GM23338 (cell line): Measurements from ENCODE around the gene ENTPD3. TPM values are rescaled to one million over a fixed set of nuclear protein-coding genes. Genes with fewer than 3 reads are reported as not detected.

Source experiments
- ATAC-seq: fragments of 200-7000 bp; cut with Tn5 transposase; 3 replicates; pipeline ENCODE4 v1.9.1; 2020
- DNase-seq: peaks from one replicate; pipeline ENCODE4 v3.0.0-alpha.2; 2015; ENCODE audit warnings: low spot score
- H2AFZ ChIP-seq: fragments of 200-600 bp; sonication (generic); 2 replicates; pipeline ENCODE4 v1.8.0; 2016; ENCODE audit warnings: antibody characterized with exemption, mild to moderate bottlenecking, moderate library complexity
- H3F3A ChIP-seq: fragments of 200-600 bp; sonication (generic); replicated peaks from 2 replicates; pipeline ENCODE4 v1.8.0; 2017; ENCODE audit warnings: antibody characterized with exemption, mixed run types, low read depth
- H3K27ac ChIP-seq: fragments of 200-600 bp; sonication (generic); 2 replicates; pipeline ENCODE4 v1.6.1; 2016; ENCODE audit warnings: low read depth
- H3K27me3 ChIP-seq: fragments of 200-600 bp; sonication (generic); 2 replicates; pipeline ENCODE4 v1.8.0; 2016; ENCODE audit warnings: mild to moderate bottlenecking, mixed run types, moderate library complexity; ENCODE audit not compliant: insufficient read depth
- H3K36me3 ChIP-seq: fragments of 200-600 bp; sonication (generic); 2 replicates; pipeline ENCODE4 v1.8.0; 2016; ENCODE audit warnings: mild to moderate bottlenecking; ENCODE audit not compliant: insufficient read depth
- H3K4me1 ChIP-seq: fragments of 200-600 bp; sonication (generic); 2 replicates; pipeline ENCODE4 v1.8.0; 2016; ENCODE audit warnings: mild to moderate bottlenecking, moderate library complexity; ENCODE audit not compliant: insufficient read depth
- H3K4me2 ChIP-seq: fragments of 200-600 bp; sonication (generic); 2 replicates; pipeline ENCODE4 v1.7.1; 2017; ENCODE audit warnings: mixed run types
- H3K4me3 ChIP-seq: fragments of 200-600 bp; sonication (generic); 2 replicates; pipeline ENCODE4 v1.6.1; 2016; ENCODE audit warnings: mixed run types
- H3K79me2 ChIP-seq: fragments of 200-600 bp; sonication (generic); replicated peaks from 2 replicates; pipeline ENCODE4 v1.8.0; 2017; ENCODE audit warnings: mild to moderate bottlenecking; ENCODE audit not compliant: insufficient read depth
- H3K9me2 ChIP-seq: fragments of 200-600 bp; sonication (generic); 2 replicates; pipeline ENCODE4 v1.8.0; 2017; ENCODE audit not compliant: insufficient read depth
- H4K20me1 ChIP-seq: fragments of 200-600 bp; sonication (generic); replicated peaks from 2 replicates; pipeline ENCODE4 v1.8.0; 2017; ENCODE audit warnings: mild to moderate bottlenecking; ENCODE audit not compliant: insufficient read depth
- H3K27ac Mint-ChIP-seq: 2 replicates; pipeline ENCODE4 v1.8.0; 2020; ENCODE audit warnings: inconsistent platforms, mild to moderate bottlenecking, moderate library complexity, mixed read lengths
- H3K27me3 Mint-ChIP-seq: 3 replicates; pipeline ENCODE4 v1.8.0; 2022; ENCODE audit warnings: low read depth, mild to moderate bottlenecking, moderate library complexity, mixed read lengths, inconsistent platforms; ENCODE audit not compliant: insufficient read depth, poor library complexity
- H3K36me3 Mint-ChIP-seq: 3 replicates; pipeline ENCODE4 v1.8.0; 2021; ENCODE audit warnings: low read depth, mild to moderate bottlenecking, inconsistent platforms, moderate library complexity, mixed read lengths
- H3K4me1 Mint-ChIP-seq: 3 replicates; pipeline ENCODE4 v1.8.0; 2020; ENCODE audit warnings: mild to moderate bottlenecking, inconsistent platforms, mixed read lengths
- H3K4me3 Mint-ChIP-seq: 3 replicates; pipeline ENCODE4 v1.8.0; 2021; ENCODE audit warnings: moderate library complexity, mild to moderate bottlenecking, inconsistent platforms, mixed read lengths
- H3K9me3 Mint-ChIP-seq: 3 replicates; pipeline ENCODE4 v1.8.0; 2020; ENCODE audit warnings: moderate library complexity, mild to moderate bottlenecking, inconsistent platforms, mixed read lengths
- CREB1 ChIP-seq: fragments of 250-450 bp; sonication (Bioruptor Pico); IDR thresholded peaks from 2 replicates; pipeline ENCODE4 v1.5.0; 2020; ENCODE audit warnings: low read depth, mild to moderate bottlenecking, moderate library complexity
- CTCF ChIP-seq, 2 experiments: fragments of 200-600 bp in 1 of 2; sonication (generic) in 1 of 2; conservative IDR thresholded peaks; 2 replicates each; pipeline versions ENCODE4 v1.5.1 to v1.6.1; 2016 to 2017; ENCODE audit warnings: antibody characterized with exemption in 2 of 2, low read depth in 2 of 2, mild to moderate bottlenecking in 2 of 2, moderate library complexity in 1 of 2
- JUNB ChIP-seq: IDR thresholded peaks from one replicate; pipeline ENCODE4 v1.6.1; 2016; ENCODE audit warnings: antibody characterized with exemption; ENCODE audit not compliant: unreplicated experiment
- NANOG ChIP-seq: IDR thresholded peaks from 2 replicates; pipeline ENCODE4 v1.6.1; 2016; ENCODE audit warnings: antibody characterized with exemption, borderline replicate concordance
- POLR2AphosphoS5 ChIP-seq: IDR thresholded peaks from 2 replicates; pipeline ENCODE4 v1.6.1; 2016; ENCODE audit warnings: antibody characterized with exemption, low read depth
- REST ChIP-seq: IDR thresholded peaks from one replicate; pipeline ENCODE4 v1.6.1; 2018; ENCODE audit warnings: antibody characterized with exemption; ENCODE audit not compliant: unreplicated experiment
- ZNF114 ChIP-seq: fragments of 250-450 bp; sonication (Bioruptor Pico); IDR thresholded peaks from 2 replicates; pipeline ENCODE4 v1.5.0; 2020; ENCODE audit warnings: mild to moderate bottlenecking, moderate library complexity
- ZNF331 ChIP-seq: fragments of 250-450 bp; sonication (Bioruptor Pico); IDR thresholded peaks from 2 replicates; pipeline ENCODE4 v1.5.0; 2020; ENCODE audit warnings: low read depth, mild to moderate bottlenecking, moderate library complexity
- polyA plus RNA-seq: library from polyadenylated mRNA; unstranded; fragments of >200 nt; fragmentation: Nextera tagmentation; extraction: Ambion mirVana; gene quantifications from 2 replicates; pipeline ENCODE4 v1.2.1, GENCODE V29; 2016
- total RNA-seq: library from RNA; depleted of rRNA; stranded (reverse); fragments of >200 nt; shearing (Covaris generic); gene quantifications from 2 replicates; pipeline ENCODE4 v1.2.3, GENCODE V29; 2014
- TF ChIP-seq, protein P1 (sequence below): IDR thresholded peaks from 2 replicates; pipeline ENCODE4 v1.6.1; 2016; ENCODE audit warnings: antibody characterized with exemption

ENTPD3 gene
- total and polyA plus RNA-seq, 2 experiments from 2014 or later: 0.32 to 0.63 TPM

DNA sequence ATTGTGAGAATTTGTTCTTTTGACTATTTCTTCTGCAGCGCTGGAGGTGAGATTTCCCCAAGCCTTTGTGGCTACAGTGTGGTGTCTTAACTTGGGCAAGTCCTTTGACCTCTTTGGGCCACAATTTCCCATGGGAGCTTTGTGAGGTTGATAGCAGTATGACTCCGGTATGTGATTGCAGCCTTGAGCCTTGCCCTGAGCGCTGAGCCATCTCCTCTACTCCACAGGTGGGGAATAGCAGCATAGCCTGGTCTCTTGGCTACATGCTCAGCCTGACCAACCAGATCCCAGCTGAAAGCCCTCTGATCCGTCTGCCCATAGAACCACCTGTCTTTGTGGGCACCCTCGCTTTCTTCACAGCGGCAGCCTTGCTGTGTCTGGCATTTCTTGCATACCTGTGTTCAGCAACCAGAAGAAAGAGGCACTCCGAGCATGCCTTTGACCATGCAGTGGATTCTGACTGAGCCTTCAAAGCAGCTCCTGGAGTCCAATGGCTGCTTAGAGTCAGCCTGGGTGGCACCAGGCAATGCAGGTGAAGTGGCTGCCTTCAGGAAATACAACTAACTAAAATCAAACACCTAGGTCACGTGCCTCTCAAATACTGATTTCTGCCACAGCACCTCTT lies 40.2 kb downstream of the ENTPD3 start:
- peaks cover 1% of the 10 kb centered on the region for H3K27me3 Mint-ChIP-seq
- ATAC-seq: peak; percentile 47; the same call in 2 of the 3 replicates

DNA sequence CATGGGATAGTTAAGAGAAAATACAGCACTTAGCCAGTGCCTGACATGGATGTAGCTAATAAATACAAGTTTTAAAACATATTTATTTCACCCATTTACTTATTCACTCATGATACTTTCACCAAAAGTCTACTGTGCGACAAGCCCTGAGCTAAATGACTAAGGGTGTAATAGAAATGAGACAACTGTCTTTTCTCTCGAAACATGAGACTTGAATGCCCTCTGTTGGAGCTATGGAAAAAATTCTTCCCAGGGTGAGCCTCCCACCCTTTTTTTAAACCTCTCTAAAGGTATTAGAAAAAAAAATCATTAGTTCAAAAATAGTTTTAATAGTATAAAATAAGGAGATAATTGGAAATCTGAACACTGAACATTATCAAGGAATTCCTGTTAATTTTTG lies 45.8 kb downstream of the ENTPD3 start:
- H3F3A ChIP-seq: no peaks in the 10 kb centered on the region
- H3K36me3 ChIP-seq: no peaks in the 10 kb centered on the region
- Mint-ChIP-seq H3K9me3 (0 out of 3 replicates have a peak, but pooled peaks cover 3% of the 10 kb centered on the region), H3K36me3 (peaks cover 3% of the 10 kb centered on the region; the same call in 1 of the 3 replicates), H3K27me3 (no peaks in the 10 kb centered on the region), H3K27ac (no peak overlapping the region), H3K4me3 (no peak overlapping the region), H3K4me1 (peaks cover 12% of the 10 kb centered on the region)
- H3K4me1 ChIP-seq: peaks cover 9% of the 10 kb centered on the region; the same call in 1 of the 2 replicates
- H3K4me3 ChIP-seq: no peak overlapping the region
- no peak overlapping the region for H2AFZ ChIP-seq
- no peaks in the 10 kb centered on the region for H3K9me2 ChIP-seq
- ATAC-seq (no peak), DNase-seq (no peak)
- TF ChIP-seq POLR2AphosphoS5: no peak
- peak; percentile 32 to 48 for TF ChIP-seq CTCF (conservative IDR thresholded peaks at IDR 0.05; ENCODE audit: low read depth in 2 of 2)
- no peak overlapping the region for H3K27ac ChIP-seq
- H3K27me3 ChIP-seq: no peaks in the 10 kb centered on the region
- no peaks in the 10 kb centered on the region for H4K20me1 ChIP-seq
- H3K79me2 ChIP-seq: no peaks in the 10 kb centered on the region
- no peak overlapping the region for H3K4me2 ChIP-seq

More for the DNA sequence above, 40.2 kb downstream of the ENTPD3 start:
- Mint-ChIP-seq H3K27ac (no peak overlapping the region), H3K9me3 (no peaks in the 10 kb centered on the region), H3K4me3 (no peak overlapping the region), H3K36me3 (no peaks in the 10 kb centered on the region), H3K4me1 (peaks cover 12% of the 10 kb centered on the region)
- peaks cover 9% of the 10 kb centered on the region; the same call in 1 of the 2 replicates for H3K4me1 ChIP-seq
- no peak overlapping the region for H3K27ac ChIP-seq
- H3K9me2 ChIP-seq: 0 out of 2 replicates have a peak, but pooled peaks cover 3% of the 10 kb centered on the region
- no peaks in the 10 kb centered on the region for H3F3A ChIP-seq
- no peak overlapping the region for H3K4me3 ChIP-seq
- H3K36me3 ChIP-seq: no peaks in the 10 kb centered on the region
- no peak for DNase-seq
- no peaks in the 10 kb centered on the region for H3K79me2 ChIP-seq
- no peaks in the 10 kb centered on the region for H3K27me3 ChIP-seq
- H4K20me1 ChIP-seq: no peaks in the 10 kb centered on the region
- H2AFZ ChIP-seq: 0 out of 2 replicates have a peak overlapping the region, but pooled peaks have one; percentile 11
- H3K4me2 ChIP-seq: no peak overlapping the region
- TF ChIP-seq NANOG (no peak), CREB1 (CRISPR knock-in tag) (no peak), JUNB (no peak), ZNF331 (no peak), REST (no peak), POLR2AphosphoS5 (no peak), ZNF114 (CRISPR knock-in tag) (no peak)
- TF ChIP-seq, protein P1, sequence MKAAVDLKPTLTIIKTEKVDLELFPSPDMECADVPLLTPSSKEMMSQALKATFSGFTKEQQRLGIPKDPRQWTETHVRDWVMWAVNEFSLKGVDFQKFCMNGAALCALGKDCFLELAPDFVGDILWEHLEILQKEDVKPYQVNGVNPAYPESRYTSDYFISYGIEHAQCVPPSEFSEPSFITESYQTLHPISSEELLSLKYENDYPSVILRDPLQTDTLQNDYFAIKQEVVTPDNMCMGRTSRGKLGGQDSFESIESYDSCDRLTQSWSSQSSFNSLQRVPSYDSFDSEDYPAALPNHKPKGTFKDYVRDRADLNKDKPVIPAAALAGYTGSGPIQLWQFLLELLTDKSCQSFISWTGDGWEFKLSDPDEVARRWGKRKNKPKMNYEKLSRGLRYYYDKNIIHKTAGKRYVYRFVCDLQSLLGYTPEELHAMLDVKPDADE: no peak
